HEK293 (cell line): Measurements from ENCODE around the gene LRIT3.
A peak's percentile ranks its signal among the peaks of the same experiment; 100 is the strongest.

Experiments
- CTCF ChIA-PET: fragments of 350-600 bp; formaldehyde crosslinking; extraction: SDS; loops from one replicate; lab custom pipeline; 2021; ENCODE audit warnings: antibody characterized with exemption; lab: Yijun Ruan, JAX
- POLR2A ChIA-PET: fragments of 300-600 bp; formaldehyde crosslinking; extraction: SDS; loops from one replicate; lab custom pipeline; 2020; ENCODE audit warnings: antibody characterized with exemption, inconsistent platforms; lab: Yijun Ruan, JAX
- H3K27ac ChIP-seq: fragments of 200-500 bp; sonication (Bioruptor generic); 2 replicates; pipeline ENCODE4 v1.5.1; 2014; ENCODE audit warnings: low read depth, low read length, control low read depth, inconsistent platforms; ENCODE audit errors: extremely low read depth
- H3K36me3 ChIP-seq, 2 experiments: fragments of 200-500 bp in 1 of 2; sonication (Bioruptor generic) in 1 of 2; 1 replicate in 1 of 2; 2 replicates in 1 of 2; pipeline ENCODE4 v1.5.1; 2014 to 2017; ENCODE audit warnings: inconsistent platforms in 2 of 2, low read length in 2 of 2; ENCODE audit not compliant: control insufficient read depth in 2 of 2, insufficient read depth in 1 of 2
- H3K4me1 ChIP-seq: fragments of 200-500 bp; sonication (Bioruptor generic); 2 replicates; pipeline ENCODE4 v1.5.1; 2014; ENCODE audit warnings: mild to moderate bottlenecking, low read length, inconsistent platforms; ENCODE audit not compliant: control insufficient read depth, insufficient read depth
- H3K4me3 ChIP-seq: 2 replicates; pipeline ENCODE4 v1.5.1; 2011; ENCODE audit warnings: low read depth, mild to moderate bottlenecking, control low read depth, low read length, moderate library complexity
- H3K9me3 ChIP-seq: fragments of 200-500 bp; sonication (Bioruptor generic); 2 replicates; pipeline ENCODE4 v1.5.1; 2014; ENCODE audit warnings: low read depth, low read length, inconsistent platforms; ENCODE audit not compliant: control insufficient read depth, insufficient read depth
- EGR2 ChIP-seq: fragments of 450-650 bp; formaldehyde crosslinking; IDR thresholded peaks from 2 replicates; pipeline ENCODE4 v1.5.1; 2016; ENCODE audit warnings: low read depth, missing biosample characterization, missing genetic modification characterization
- IKZF3 ChIP-seq: fragments of 450-650 bp; IDR thresholded peaks from 2 replicates; pipeline ENCODE4 v1.5.0; 2018; ENCODE audit warnings: missing biosample characterization, mild to moderate bottlenecking, missing genetic modification characterization, moderate library complexity
- KLF16 ChIP-seq: fragments of 450-650 bp; formaldehyde crosslinking; IDR thresholded peaks from 2 replicates; pipeline ENCODE4 v1.5.1; 2017; ENCODE audit warnings: missing biosample characterization, missing genetic modification characterization
- REPIN1 ChIP-seq: fragments of 450-650 bp; formaldehyde crosslinking; IDR thresholded peaks from 2 replicates; pipeline ENCODE4 v1.5.1; 2017; ENCODE audit warnings: missing biosample characterization, missing genetic modification characterization, low read depth
- ZBTB1 ChIP-seq: fragments of 450-650 bp; formaldehyde crosslinking; IDR thresholded peaks from 2 replicates; pipeline ENCODE4 v1.5.1; 2016; ENCODE audit warnings: missing biosample characterization, missing genetic modification characterization
- ZBTB21 ChIP-seq: fragments of 450-650 bp; formaldehyde crosslinking; IDR thresholded peaks from 2 replicates; pipeline ENCODE4 v1.5.1; 2017; ENCODE audit warnings: missing biosample characterization, missing genetic modification characterization
- ZFHX2 ChIP-seq: fragments of 450-650 bp; formaldehyde crosslinking; conservative IDR thresholded peaks from 2 replicates; pipeline ENCODE4 v1.5.1; 2016; ENCODE audit warnings: missing biosample characterization, missing genetic modification characterization
- ZFP3 ChIP-seq: fragments of 450-650 bp; formaldehyde crosslinking; IDR thresholded peaks from 2 replicates; pipeline ENCODE4 v1.5.1; 2016; ENCODE audit warnings: low read depth, missing biosample characterization, missing genetic modification characterization
- ZFP37 ChIP-seq: fragments of 450-650 bp; formaldehyde crosslinking; IDR thresholded peaks from 2 replicates; pipeline ENCODE4 v1.5.1; 2016; ENCODE audit warnings: missing biosample characterization, missing genetic modification characterization
- ZNF169 ChIP-seq: fragments of 450-650 bp; formaldehyde crosslinking; IDR thresholded peaks from 2 replicates; pipeline ENCODE4 v1.5.1; 2016; ENCODE audit warnings: missing biosample characterization, missing genetic modification characterization
- ZNF19 ChIP-seq: fragments of 450-650 bp; formaldehyde crosslinking; IDR thresholded peaks from 2 replicates; pipeline ENCODE4; 2016; ENCODE audit warnings: missing biosample characterization, missing genetic modification characterization, low read depth
- ZNF221 ChIP-seq: fragments of 450-650 bp; formaldehyde crosslinking; IDR thresholded peaks from 2 replicates; pipeline ENCODE4 v1.5.1; 2017; ENCODE audit warnings: missing biosample characterization, missing genetic modification characterization, borderline replicate concordance
- ZNF274 ChIP-seq, 2 experiments: fragments of 200-500 bp in 1 of 2; fragments of 450-650 bp in 1 of 2; sonication (Bioruptor generic) in 1 of 2; formaldehyde crosslinking in 1 of 2; IDR thresholded peaks; 2 replicates each; pipeline versions ENCODE4 v1.5.1 to v1.6.1; 2014 to 2016; ENCODE audit warnings: borderline replicate concordance in 1 of 2, inconsistent platforms in 1 of 2, low read length in 1 of 2, missing biosample characterization in 1 of 2, missing genetic modification characterization in 1 of 2
- ZNF302 ChIP-seq: fragments of 450-650 bp; formaldehyde crosslinking; IDR thresholded peaks from 2 replicates; pipeline ENCODE4 v1.5.1; 2016; ENCODE audit warnings: missing biosample characterization, missing genetic modification characterization, low read depth
- ZNF311 ChIP-seq: fragments of 450-650 bp; formaldehyde crosslinking; IDR thresholded peaks from 2 replicates; pipeline ENCODE4 v1.5.1; 2017; ENCODE audit warnings: missing biosample characterization, missing genetic modification characterization, borderline replicate concordance
- ZNF624 ChIP-seq: fragments of 450-650 bp; formaldehyde crosslinking; IDR thresholded peaks from 2 replicates; pipeline ENCODE4 v1.5.1; 2017; ENCODE audit warnings: missing biosample characterization, missing genetic modification characterization
- ZNF785 ChIP-seq: fragments of 450-650 bp; formaldehyde crosslinking; IDR thresholded peaks from 2 replicates; pipeline ENCODE4 v1.5.1; 2016; ENCODE audit warnings: missing biosample characterization, missing genetic modification characterization
- ZSCAN16 ChIP-seq: fragments of 450-650 bp; formaldehyde crosslinking; IDR thresholded peaks from 2 replicates; pipeline ENCODE4 v1.5.1; 2016; ENCODE audit warnings: missing biosample characterization, missing genetic modification characterization
- TF ChIP-seq, protein P1 (sequence below): fragments of 450-650 bp; formaldehyde crosslinking; IDR thresholded peaks from 2 replicates; pipeline ENCODE4 v1.5.1; 2016; ENCODE audit warnings: missing biosample characterization, missing genetic modification characterization
- TF ChIP-seq, protein P2 (sequence below): fragments of 450-650 bp; formaldehyde crosslinking; IDR thresholded peaks from 2 replicates; pipeline ENCODE4 v1.5.1; 2016; ENCODE audit warnings: missing biosample characterization, missing genetic modification characterization
- TF ChIP-seq, protein P3 (sequence below): fragments of 450-650 bp; formaldehyde crosslinking; IDR thresholded peaks from 2 replicates; pipeline ENCODE4 v1.5.1; 2017; ENCODE audit warnings: missing biosample characterization, mild to moderate bottlenecking, missing genetic modification characterization, moderate library complexity

LRIT3 gene

DNA sequence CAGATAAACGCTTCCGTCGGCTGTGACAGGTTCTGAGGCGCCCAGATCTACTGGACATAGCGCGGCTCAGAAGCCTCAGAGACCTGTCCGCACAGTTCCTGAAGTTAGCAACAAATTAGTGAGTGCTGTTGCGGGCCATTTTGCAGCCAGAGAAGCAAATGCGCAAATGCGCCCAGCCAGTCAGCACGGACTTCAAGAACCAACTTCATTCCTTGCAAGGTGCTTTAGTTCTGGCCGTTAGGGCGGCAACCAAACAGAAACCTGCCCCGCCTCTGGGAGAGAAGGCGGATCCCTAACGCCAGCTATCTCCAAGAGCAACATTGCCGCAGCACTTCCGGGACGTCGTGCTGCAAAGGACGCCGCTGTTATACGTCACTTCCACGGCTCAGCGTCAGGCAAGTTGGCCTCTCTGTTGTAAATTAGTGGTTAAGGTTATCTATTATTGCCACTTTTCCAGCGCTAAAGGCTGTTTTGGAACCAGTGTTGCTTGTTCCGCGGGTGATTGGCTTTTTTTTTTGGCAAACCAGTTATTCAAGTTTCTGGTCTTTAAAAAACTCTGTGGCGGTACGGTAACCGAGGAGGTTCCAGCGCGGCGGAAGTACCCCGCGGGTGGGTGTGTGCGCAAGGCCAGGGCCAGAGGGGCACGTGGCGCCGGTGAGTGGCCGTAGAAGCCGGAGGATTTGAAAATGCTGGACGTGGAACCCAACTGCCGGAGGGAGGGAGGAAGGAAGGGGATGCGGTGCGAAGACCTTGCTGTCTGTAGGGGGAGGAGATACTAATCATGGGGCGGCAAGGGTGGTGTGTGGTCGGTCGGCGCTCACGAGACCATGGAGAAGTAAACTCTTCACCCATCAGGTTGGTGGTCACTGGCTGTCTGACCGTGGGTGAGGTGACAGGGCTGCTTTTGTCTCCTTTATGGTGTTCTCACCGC lies 32.5 kb upstream of the LRIT3 start, which contains the start of gene GAR1 (continued):
- TF ChIP-seq ZNF274 (IDR thresholded peaks at IDR 0.05; ENCODE audit: low read length): no peak
- TF ChIP-seq ZNF274 (tag by site-specific recombination; IDR thresholded peaks at IDR 0.05; ENCODE audit: borderline replicate concordance): no peak
- TF ChIP-seq, protein P1, sequence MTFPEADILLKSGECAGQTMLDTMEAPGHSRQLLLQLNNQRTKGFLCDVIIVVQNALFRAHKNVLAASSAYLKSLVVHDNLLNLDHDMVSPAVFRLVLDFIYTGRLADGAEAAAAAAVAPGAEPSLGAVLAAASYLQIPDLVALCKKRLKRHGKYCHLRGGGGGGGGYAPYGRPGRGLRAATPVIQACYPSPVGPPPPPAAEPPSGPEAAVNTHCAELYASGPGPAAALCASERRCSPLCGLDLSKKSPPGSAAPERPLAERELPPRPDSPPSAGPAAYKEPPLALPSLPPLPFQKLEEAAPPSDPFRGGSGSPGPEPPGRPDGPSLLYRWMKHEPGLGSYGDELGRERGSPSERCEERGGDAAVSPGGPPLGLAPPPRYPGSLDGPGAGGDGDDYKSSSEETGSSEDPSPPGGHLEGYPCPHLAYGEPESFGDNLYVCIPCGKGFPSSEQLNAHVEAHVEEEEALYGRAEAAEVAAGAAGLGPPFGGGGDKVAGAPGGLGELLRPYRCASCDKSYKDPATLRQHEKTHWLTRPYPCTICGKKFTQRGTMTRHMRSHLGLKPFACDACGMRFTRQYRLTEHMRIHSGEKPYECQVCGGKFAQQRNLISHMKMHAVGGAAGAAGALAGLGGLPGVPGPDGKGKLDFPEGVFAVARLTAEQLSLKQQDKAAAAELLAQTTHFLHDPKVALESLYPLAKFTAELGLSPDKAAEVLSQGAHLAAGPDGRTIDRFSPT (tag by site-specific recombination): no peak
- TF ChIP-seq ZNF311 (tag by site-specific recombination): no peak
- peak; percentile 89 for TF ChIP-seq ZBTB21 (tag by site-specific recombination)
- TF ChIP-seq ZNF169: no peak
- TF ChIP-seq ZNF221 (tag by site-specific recombination): no peak
- no peak for TF ChIP-seq IKZF3 (tag by site-specific recombination)

DNA sequence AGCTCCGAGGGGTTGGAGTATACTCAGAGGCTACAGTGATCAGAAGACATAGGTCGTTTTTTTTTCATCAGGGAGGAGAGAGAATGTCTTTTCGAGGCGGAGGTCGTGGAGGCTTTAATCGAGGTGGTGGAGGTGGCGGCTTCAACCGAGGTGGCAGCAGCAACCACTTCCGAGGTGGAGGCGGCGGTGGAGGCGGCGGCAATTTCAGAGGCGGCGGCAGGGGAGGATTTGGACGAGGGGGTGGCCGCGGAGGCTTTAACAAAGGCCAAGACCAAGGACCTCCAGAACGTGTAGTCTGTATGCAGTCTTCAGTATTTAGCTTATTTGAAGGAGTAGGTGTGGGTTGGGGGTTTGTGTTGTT lies 31.8 kb upstream of the LRIT3 start:
- Histone ChIP-seq H3K36me3 (peaks cover 13 to 42% of the 10 kb centered on the region in 2 experiments), H3K4me1 (no peaks in the 10 kb centered on the region), H3K9me3 (no peaks in the 10 kb centered on the region), H3K27ac (no peak overlapping the region), H3K4me3 (peak overlapping the region; percentile 85)
- TF ChIP-seq EGR2 (tag by site-specific recombination) (peak; percentile 86), REPIN1 (tag by site-specific recombination) (no peak), KLF16 (no peak), ZNF302 (tag by site-specific recombination) (no peak), ZFP3 (tag by site-specific recombination) (no peak), ZFHX2 (tag by site-specific recombination) (peak; percentile 81)
- ChIA-PET POLR2A (interaction anchor here (1.3 kb wide), 1 partner anchor 16 kb away, joined by 3 read pairs; no protein-coding TSS in a partner anchor), CTCF (interaction anchor here (1.4 kb wide), 1 partner anchor 11 kb away, joined by 7 read pairs; no protein-coding TSS in a partner anchor)

DNA sequence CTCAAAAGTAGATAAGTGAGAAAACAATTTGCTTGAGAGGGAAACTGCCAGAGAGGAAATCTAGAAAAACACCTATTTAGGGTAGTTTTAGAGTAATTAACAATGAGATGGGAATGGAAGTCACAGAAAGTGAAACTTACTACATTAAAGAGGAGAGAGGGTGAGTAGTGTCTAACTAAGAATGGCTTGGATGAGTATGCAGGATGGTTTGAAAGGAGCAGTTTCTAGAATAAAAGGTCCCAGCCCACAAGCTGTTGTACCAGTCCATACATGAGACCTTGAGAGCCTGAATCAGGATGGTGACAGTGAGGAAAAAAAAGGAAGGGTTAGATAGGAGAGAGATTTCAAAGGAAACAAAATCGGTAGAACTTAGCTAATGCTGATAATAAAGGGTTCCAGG lies 31.0 kb upstream of the LRIT3 start:
- TF ChIP-seq ZSCAN16 (no peak), ZBTB1 (tag by site-specific recombination) (no peak), ZNF19 (tag by site-specific recombination) (no peak), ZFP37 (tag by site-specific recombination) (no peak), ZNF624 (tag by site-specific recombination) (no peak), ZNF785 (tag by site-specific recombination) (no peak)
- TF ChIP-seq, protein P2, sequence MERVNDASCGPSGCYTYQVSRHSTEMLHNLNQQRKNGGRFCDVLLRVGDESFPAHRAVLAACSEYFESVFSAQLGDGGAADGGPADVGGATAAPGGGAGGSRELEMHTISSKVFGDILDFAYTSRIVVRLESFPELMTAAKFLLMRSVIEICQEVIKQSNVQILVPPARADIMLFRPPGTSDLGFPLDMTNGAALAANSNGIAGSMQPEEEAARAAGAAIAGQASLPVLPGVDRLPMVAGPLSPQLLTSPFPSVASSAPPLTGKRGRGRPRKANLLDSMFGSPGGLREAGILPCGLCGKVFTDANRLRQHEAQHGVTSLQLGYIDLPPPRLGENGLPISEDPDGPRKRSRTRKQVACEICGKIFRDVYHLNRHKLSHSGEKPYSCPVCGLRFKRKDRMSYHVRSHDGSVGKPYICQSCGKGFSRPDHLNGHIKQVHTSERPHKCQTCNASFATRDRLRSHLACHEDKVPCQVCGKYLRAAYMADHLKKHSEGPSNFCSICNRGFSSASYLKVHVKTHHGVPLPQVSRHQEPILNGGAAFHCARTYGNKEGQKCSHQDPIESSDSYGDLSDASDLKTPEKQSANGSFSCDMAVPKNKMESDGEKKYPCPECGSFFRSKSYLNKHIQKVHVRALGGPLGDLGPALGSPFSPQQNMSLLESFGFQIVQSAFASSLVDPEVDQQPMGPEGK (tag by site-specific recombination): no peak
- TF ChIP-seq, protein P1 (tag by site-specific recombination): no peak
- TF ChIP-seq, protein P3, sequence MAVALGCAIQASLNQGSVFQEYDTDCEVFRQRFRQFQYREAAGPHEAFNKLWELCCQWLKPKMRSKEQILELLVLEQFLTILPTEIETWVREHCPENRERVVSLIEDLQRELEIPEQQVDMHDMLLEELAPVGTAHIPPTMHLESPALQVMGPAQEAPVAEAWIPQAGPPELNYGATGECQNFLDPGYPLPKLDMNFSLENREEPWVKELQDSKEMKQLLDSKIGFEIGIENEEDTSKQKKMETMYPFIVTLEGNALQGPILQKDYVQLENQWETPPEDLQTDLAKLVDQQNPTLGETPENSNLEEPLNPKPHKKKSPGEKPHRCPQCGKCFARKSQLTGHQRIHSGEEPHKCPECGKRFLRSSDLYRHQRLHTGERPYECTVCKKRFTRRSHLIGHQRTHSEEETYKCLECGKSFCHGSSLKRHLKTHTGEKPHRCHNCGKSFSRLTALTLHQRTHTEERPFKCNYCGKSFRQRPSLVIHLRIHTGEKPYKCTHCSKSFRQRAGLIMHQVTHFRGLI (tag by site-specific recombination): no peak
- no peaks in the 10 kb centered on the region for H3K9me3 ChIP-seq
- H3K4me3 ChIP-seq: no peak overlapping the region
- H3K27ac ChIP-seq: no peak overlapping the region
- CTCF ChIA-PET: interaction anchor here (1.4 kb wide), 1 partner anchor 10 kb away, joined by 7 read pairs; no protein-coding TSS in a partner anchor
- POLR2A ChIA-PET: interaction anchor here (0.7 kb wide), 1 partner anchor 295 kb away, joined by 3 read pairs; no protein-coding TSS in a partner anchor
- H3K36me3 ChIP-seq: peaks cover 13 to 47% of the 10 kb centered on the region in 2 experiments
- H3K4me1 ChIP-seq: no peaks in the 10 kb centered on the region
